HG02884 (cell line): Measurements from ENCODE around the gene LRWD1.
"Not testable (repeated sequence)": the region's sequence is repeated elsewhere in the genome, so short reads cannot be mapped to it uniquely, and the experiment has no call there.

Source experiments
- ATAC-seq: cut with Tn5 transposase; IDR thresholded peaks from one replicate; pipeline ENCODE4 v1.9.1; 2021; ENCODE audit warnings: mild to moderate bottlenecking, moderate library complexity; ENCODE audit not compliant: unreplicated experiment

LRWD1 gene

DNA sequence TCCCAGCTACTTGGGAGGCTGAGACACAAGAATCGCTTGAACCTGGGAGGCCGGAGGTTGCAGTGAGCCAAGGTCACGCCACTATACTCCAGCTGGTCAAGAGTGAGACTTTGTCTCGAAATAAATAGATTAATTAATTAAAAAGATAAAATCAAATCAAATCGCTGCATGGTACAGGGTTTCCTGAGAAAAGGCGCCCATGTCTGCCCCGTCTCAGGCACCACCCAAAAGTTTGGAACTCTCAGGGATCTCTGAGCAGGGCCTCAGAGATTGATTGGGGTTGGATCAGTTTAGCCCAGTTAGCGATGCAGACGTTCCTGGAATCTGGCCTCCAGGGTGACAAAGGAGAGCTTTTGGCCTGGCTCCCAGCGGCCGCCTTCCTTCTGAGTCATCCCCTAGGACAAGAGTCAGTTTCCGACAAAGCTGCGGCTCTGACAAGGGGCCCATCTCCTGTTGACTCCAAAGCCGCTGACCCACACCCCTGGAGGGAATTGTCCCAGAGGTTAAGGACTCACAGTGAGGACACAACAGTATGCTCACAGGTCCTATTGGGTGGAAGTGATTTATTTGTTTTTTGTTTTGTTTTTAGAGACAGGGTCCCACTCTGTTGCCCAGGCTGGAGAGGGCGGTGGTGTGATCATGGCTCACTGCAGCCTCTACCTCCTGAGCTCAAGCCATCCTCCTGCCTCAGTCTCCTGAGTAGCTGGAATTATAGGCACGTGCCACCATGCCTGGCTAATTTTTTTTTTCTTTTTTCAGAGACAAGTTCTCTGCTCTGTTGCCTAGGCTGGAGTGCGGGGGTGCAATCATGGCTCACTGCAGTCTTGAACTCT lies 24.6 kb upstream of the LRWD1 start:
- ATAC-seq, result no peak

DNA sequence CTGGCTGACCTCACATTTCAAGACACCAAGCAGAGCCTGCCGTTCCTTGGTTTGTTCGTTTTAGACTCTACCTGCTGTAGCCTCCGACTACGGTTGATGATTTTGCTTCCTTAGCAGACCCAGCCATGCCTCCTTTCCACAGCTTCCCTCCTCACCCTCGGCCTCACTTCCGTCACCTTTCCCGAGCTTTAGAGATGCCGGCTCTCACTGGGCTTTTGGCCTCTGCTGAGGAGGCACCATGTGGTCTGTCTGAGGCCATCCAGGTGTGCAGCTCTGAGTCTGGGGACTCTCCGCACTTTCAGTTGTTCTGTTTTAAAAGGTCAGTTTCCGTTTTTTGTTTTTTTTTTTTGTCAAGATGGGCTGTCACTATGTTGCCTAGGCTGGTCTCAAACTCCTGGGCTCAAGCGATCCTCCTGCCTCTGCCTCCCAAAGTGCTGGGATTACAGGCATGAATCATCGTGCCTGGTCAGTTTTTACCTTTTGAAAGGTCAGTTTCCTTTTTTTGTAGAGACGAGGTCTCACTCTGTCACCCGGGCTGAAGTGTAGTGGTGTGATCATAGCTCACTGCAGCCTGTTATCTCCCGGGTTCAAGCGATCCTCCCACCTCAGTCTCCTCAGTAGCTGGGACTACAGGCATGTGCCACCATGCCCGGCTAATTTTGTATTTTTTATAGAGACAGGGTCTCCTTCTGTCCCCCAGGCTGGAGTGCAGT lies 19.7 kb upstream of the LRWD1 start:
- peak; percentile 42 for ATAC-seq

DNA sequence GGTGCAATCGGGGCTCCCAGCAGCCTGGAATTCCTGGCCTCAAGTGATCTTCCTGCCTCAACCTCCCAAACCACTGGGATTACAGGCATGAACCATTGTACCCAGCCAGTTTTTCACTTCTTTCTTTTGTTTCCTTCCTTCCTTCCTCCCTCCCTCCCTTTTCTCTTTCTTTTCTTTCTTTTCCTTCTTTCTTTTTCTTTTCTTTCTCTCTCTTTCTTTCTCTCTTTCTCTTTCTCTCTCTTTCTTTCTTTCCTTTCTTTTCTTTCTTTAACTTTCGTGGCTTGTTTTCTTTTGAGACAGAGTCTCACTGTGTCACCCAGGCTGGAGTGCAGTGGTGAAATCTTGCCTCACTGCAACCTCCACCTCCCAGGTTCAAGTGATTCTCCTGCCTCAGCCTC lies 19.1 kb upstream of the LRWD1 start:
- ATAC-seq, result no peak

DNA sequence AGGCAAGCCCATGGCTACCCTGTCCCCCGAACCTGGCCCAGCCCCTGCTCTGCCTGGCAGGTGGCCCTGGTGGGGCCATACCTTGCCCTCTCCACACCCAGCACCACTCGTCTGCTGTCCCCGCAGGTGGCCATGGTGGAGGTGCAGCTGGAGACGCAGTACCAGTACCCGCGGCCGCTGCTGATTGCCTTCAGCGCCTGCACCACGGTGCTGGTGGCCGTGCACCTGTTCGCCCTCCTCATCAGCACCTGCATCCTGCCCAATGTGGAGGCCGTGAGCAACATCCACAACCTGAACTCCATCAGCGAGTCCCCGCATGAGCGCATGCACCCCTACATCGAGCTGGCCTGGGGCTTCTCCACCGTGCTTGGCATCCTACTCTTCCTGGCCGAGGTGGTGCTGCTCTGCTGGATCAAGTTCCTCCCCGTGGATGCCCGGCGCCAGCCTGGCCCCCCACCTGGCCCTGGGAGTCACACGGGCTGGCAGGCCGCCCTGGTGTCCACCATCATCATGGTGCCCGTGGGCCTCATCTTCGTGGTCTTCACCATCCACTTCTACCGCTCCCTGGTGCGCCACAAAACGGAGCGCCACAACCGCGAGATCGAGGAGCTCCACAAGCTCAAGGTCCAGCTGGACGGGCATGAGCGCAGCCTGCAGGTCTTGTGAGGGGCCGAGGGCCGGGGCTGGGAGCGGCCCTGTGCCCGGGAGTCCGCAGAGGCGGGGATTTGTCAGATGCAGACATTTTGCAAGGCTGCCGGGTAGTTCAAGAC lies 18.2 kb upstream of the LRWD1 start:
- ATAC-seq, result no peak

DNA sequence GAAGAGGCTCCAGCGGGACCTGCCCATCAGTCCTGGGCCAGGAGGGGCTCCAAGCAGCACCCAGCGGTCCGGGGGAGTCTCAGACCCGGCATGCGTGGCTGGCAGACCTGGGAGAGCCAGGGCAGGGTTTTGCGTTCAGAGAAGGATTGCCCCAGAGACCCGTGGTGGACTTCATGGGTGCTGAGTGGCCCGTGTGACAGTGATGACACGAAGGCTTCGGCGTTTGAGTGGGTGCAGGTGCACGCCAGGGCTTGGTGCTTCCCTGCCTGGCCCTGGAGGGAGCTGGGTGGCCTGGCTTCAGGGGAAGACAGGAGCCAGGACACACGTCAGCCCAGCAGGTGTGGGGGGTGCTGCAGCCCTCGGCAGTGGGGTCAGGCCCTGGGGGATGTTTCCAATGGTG lies 17.5 kb upstream of the LRWD1 start:
- no peak for ATAC-seq

DNA sequence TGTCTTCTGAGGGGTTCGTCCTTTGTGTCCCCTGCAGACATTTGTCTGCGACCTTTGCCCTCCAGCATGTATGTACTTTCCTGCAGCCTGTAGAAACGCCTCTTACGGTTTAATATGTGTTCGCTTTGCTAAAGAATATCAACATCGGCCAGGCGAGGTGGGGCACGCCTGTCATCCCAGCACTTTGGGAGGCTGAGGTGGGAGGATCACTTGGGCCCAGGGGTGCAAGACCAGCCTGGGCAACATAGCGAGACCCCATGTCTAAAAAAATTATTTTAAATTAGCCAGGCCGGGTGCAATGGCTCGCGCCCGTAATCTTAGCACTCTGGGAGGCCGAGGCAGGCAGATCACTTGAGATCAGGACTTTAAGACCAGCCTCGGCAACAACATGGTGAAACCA lies 15.6 kb upstream of the LRWD1 start:
- ATAC-seq, result no peak

DNA sequence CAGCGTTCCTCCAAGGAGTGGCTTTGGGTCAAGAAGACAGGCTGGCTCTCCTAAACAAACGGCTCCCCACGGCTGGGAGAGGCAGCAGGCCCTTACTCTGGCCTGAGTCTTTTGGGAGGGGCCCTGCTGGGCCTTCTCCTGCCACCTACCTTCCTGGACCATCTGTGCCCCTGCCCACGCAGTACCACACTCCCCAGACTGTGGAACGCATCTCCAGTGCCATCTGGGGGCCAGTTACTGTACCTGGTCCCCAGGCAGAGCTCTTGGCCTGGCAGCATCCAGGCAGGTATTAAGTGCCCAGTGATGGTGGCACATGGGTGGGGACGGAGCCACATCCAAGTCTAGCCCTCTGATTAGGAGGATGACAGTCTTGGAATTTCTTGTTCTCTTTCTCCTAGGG lies 14.5 kb upstream of the LRWD1 start:
- ATAC-seq, result no peak

DNA sequence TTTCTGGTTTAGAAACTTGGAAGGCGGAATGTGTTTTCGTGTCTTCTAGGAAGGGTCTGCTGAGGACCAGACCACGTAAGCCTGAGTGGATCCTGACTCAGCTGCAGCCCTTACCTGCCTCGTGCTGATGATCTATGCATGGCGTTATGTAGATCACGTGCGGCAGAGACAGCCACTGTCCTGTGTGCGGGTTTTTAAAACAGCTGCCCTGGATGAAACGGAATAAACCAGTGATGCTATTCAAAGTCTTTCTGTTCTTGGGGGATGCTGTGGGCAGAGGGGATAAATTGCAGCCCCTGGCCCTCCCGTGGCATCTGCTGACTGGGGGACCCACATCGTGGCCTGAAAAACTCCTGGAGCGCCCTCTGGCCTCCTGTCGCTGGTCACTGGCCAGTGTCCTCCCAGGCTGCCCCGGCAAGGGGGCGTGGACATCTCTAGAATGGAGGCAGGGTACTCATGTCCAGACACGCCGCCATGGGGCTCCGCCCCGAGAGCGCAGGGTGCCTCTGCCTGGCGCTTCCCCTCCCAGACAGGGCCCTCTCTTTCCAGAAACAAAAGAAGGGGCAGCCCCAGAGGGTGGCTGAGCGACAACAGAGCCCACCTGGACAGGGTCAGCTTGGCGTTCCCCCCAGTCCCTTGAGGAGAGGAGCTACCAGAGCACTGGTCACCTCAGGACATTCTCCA lies 13.3 kb upstream of the LRWD1 start:
- ATAC-seq, result no peak

DNA sequence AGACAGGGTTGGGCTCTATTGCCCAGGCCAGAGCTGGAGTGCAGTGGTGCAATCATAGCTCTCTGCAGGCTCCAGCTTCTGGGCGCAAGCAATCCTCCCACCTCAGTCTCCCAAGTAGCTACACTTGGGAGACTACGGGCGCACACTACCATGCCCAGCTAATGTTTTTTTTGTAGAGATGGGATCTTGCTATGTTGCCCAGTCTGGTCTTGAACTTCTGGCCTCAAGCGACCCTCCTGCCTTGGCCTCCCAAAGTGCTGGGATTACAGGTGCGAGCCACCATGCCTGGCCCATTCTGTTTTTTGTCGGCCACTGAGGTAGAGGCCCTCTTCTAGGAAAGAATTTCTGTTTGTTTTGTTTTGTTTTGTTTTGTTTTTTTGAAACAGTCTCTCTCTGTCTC lies 12.3 kb upstream of the LRWD1 start:
- no peak for ATAC-seq

DNA sequence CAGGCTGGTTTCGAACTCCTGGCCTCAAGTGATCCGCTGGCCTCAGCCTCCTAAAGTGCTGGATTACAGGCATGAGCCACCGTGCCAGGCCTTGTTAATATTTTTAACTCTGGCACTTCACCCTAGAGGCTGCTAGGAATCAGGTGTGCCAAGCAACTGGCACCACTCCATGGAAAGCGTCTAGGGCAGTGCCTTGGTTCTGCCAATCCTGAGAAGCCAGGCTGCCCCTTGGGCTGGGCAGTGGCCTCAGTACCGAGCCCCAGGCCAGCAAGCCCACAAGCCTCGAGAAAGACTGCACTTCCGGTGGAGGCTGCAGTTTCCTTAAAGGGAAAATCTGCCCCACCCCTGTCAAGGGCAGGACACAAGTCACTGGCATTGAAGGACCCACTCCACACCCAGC lies 11.5 kb upstream of the LRWD1 start:
- ATAC-seq, result no peak

DNA sequence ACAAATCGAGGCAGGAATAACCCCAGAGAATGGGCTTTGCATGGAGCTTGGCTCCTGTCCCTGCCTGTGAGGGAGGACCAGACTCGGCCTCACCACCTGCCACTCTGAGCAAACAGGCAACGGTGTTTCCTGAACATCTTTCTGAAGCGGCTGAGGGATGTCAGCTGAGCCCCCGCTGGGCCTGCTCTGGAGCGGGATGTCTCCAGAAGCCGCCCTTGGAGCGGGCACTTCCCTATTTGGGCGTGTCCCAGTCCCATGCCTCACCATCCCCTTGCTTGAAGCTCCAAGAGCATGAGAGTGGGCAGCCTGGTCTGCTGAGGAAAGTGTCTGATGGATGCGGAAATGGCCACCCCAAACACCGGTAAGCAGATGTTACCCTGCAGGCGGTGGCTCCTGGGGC lies 10.3 kb upstream of the LRWD1 start:
- no peak for ATAC-seq

DNA sequence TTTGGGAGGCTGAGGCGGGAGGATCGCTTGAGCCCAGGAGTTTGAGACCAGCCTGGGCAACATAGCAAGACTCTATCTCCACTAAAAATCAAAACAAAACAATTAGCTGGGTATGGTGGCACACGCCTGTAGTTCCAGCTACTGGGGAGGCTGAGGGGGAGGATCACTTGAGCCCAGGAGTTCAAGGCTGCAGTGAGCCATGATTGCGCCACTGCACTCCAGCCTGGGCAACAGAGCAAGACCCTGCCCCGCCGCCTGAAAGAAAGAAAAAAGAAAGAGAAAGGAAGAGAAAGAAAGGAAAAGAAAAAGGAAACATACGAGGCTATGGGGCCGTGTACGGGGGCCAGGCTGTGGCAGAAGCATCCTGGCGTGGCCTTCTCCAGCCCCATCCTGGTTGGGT lies 9.9 kb upstream of the LRWD1 start:
- ATAC-seq, result not testable (repeated sequence)

DNA sequence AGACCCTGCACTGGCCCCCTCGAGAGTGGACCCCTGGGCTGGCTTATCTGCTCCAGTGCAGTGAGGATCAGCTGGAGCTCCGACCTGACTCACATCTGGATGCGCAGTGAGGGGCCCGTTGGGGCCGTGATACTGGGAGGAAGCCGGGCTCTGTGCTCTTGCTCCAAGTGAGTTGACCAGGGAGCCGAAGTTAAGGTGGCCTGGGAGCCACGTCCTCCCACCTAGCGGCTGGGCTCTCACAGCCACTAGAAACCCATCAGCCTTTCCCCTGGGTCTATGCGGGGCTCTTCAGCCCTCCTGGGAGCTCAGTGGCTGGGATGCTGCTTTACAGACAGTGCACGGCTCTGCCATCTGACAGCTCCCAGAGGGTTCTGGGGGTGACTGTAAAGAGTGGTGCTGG lies 9.2 kb upstream of the LRWD1 start:
- ATAC-seq, result no peak

DNA sequence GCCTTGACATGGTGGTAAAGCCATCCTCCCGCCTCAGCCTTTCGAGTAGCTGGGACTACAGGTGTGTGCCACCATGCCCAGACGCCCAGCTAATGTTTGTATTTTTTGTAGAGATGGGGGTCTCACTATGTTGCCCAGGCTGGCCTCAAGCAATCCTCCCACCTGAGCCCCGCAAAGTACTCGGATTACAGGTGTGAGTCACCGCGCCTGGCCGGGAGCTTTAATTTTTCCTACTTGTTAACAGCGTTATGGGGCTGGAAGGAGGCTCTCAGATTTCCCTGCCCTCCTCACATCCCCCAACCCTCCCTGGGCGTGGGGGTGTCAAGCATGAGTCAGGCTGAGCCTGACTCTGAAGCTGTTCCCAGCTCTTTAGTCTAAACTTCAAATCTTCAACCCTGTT lies 8.5 kb upstream of the LRWD1 start:
- no peak for ATAC-seq

DNA sequence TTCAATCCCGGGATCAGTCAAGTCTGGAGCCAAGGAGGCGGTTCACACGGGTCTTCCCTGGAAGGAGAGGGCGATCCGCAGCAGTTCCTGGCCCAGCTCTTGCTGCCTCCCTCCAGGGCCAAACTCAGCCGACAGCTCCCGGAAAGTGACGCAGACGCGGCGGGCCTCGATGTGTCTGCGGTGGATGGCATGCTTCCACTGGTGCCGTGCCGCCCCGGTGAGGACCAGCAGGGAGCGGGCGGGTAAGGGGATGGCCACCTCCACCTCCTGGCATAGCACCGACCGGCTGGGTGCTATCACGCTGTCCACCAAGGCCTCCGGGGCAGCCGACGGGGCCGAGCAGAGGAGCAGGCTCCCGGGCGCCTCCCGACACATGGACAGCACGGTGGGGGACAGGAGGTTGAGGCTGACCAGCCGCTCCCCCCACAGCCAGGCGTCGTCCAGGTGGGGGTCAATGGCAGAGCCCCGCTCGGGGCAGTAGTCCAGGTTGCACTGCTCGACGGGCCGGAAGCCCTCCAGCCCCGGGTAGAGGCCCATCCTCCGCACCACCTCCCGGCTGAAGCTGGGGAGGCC lies 7.3 kb upstream of the LRWD1 start:
- ATAC-seq, result no peak

DNA sequence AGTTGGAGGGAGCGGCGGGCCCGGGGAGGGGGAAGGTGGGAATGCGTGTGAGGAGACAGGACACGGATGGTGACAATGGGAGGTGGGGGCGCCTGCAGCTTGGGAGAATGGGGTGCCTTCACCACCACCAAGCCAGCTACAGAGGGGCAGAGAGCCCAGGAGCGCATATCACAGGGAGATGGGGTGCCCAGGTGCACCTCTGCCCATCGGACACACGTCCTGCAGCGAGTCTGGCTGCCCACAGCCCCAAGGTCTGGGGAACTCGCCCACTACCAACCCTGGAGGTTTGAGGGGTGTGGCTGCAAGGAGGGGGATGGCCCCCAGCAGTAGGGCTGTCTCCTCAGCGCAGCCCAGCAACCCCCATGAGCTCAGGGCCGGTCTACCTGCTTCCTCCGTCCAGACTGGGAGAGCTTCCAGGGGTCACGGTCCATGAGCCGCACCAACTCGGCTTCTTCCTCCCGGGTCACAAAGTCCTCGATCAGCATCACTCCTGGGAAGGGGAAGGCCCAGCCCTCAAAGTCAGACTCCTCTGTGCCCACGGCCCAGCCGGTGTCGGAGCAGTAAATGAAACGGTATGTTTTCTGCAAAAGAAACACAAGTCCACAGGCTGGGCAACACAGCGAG lies 5.5 kb upstream of the LRWD1 start:
- ATAC-seq, result no peak

DNA sequence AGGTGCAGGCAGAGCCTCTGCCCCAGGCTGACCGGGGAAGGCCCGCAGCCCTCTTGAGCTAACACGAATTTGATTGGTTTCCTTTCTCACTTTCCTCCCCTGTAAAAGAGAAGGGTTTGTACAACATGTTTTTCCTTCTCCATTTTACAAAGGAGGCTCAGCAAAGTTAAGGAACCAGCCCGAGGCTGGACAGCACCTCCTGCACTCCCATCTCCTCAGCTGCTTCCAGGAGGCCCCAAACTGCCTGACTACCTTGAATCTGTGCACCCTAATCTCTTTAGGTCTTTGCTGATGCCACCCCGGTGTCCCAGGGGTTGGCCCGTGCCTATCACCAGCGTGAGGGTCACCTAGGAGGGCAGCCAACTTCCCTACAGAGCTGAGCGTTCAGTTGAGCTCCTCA lies 4.3 kb upstream of the LRWD1 start:
- no peak for ATAC-seq

DNA sequence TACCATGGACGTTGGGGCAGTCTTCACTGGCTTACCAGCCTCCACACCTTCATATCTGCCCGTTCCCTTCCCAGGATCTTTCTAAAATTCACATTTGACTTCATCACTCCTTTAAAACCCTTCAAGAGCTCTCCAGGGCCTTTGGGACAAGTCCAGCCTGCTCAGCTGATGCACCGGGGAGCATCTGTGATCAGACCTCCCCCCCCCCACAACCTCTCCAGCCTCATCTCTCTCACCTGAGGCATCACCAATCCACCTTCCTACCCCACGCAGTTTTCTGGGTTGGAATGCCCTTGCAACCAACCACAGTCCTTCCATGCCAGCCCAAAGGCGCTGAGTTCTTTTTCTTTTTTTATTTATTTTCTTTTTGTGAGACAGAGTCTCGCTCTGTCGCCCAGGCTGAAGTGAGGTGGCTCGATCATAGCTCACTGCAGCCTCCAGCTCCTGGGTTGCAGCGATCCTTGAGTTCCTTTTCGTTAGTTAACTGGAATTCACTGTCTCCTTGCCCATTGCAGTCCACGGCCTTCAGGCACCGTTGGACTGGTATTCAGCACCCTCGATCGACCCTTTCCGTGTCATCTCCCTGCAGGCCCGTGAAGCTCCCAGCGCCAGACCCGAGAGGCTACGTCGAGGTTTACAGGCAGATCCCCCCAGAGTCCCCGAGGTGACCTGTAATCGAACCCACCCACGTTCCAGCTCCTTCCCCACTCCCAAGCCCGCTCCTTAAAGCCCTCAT lies 775 bp upstream of the LRWD1 start:
- ATAC-seq, result no peak

DNA sequence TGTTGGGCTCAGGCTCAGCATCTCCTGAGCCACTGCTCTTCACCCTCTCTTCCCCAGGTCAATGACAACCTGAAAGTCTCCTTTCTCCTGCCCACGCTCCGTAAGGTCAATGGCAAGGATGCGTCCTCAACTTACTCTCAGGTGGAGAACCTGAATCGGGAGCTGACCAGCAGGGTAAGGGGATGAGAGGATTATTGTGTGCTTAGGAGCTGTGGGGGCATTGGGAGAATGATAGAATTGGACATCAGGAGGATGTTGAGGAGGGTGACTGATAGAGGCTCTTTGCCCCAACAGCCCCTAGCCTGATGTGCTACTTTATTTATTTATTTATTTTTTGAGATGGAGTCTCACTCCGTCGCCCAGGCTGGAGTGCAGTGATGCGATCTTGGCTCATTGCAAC lies 1.3 kb downstream of the LRWD1 start:
- no peak for ATAC-seq
